Transverse colon (tissue), 3 donors: Measurements from ENCODE around the gene DMAC1.

Experiments
- CTCF ChIP-seq, 5 experiments: fragments of 200-600 bp in 3 of 5; fragments of 450-650 bp in 2 of 5; sonication (generic) in 3 of 5; IDR thresholded peaks; 1 replicate in 2 of 5; 2 replicates in 3 of 5; pipeline ENCODE4 v1.5.1; 2016 to 2017; ENCODE audit warnings: antibody characterized with exemption in 5 of 5, inconsistent platforms in 3 of 5, mild to moderate bottlenecking in 2 of 5, moderate library complexity in 1 of 5
- POLR2A ChIP-seq: fragments of 450-650 bp; IDR thresholded peaks from one replicate; pipeline ENCODE4 v1.6.1; 2016; ENCODE audit warnings: antibody characterized with exemption, mild to moderate bottlenecking, moderate library complexity

GRCh38 chr9:7827056-7827455 is 27.5 kb upstream of the DMAC1 start:
- TF ChIP-seq CTCF (IDR thresholded peaks at IDR 0.05): no peak
- TF ChIP-seq POLR2A: no peak
